ENCODE data around the gene TNS1.

TNS1 gene

GRCh38 chr2:217909156-217909820 is 93.5 kb downstream of the TNS1 start:
- DNase-seq: no peak

- DNase-seq: no peak
Observed at GRCh38 chr2:217908544-217908943, 94.3 kb downstream of the TNS1 start.

DNA sequence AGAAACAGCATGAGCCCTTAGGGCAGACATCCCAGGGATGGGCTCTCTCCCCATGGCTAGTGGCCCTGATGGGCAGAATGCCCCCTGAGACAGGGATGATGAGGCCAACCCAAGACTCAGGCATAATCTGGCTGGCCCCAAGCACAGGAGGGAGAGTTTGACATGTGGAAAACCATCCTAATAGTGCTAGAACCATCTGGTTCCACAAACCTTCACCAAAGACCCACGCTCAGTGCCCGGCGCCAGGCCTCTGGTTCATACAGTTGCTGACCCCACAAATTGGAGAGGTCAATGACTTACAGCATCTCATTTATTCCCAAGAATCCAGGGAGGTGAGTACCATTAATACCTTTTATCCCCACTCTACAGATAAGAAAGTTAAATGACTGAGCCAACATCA is 95.5 kb downstream of the TNS1 start:
- no peak for DNase-seq

- no peak for DNase-seq
Observed at GRCh38 chr2:217906798-217907197, 96.0 kb downstream of the TNS1 start.

- DNase-seq: no peak
Observed at GRCh38 chr2:217905896-217906295, 96.9 kb downstream of the TNS1 start.

DNA sequence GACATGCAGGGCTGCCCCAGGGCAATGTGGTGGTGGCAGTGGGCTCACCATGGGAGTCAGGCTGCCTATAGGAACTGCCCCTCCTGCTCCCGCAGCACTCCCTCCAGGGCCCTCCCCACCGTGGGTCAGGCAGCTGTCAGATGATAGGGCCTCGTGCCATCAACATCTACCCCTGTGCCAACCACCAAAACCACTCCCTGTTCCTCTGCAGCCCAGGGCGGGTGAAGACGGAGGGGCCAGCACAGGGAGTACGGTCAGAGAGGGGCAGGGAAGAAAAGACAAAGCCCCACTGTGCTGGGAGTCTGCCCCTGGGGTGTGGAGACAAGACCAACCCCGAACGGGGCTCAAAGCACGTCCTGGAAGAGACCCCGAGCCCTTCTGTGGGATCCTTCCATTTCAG is 97.4 kb downstream of the TNS1 start:
- no peak for DNase-seq

DNA sequence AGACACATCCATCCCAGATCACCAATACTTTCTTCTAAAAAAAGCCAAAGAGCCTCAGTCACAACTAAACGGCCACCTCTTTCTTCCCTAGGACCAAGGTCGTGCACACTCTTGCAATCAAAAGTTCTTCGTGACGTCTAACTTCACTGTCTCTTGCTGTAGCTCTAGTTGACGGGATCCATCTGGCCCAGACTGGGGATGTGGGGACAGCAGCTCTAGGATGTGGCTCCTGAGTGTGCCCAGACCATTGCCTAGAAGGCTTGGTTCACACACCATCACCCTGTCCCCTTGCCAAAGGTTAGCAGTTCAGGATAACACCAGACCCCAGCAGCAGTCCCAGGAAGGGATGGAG is 98.2 kb downstream of the TNS1 start:
- DNase-seq: no peak

DNA sequence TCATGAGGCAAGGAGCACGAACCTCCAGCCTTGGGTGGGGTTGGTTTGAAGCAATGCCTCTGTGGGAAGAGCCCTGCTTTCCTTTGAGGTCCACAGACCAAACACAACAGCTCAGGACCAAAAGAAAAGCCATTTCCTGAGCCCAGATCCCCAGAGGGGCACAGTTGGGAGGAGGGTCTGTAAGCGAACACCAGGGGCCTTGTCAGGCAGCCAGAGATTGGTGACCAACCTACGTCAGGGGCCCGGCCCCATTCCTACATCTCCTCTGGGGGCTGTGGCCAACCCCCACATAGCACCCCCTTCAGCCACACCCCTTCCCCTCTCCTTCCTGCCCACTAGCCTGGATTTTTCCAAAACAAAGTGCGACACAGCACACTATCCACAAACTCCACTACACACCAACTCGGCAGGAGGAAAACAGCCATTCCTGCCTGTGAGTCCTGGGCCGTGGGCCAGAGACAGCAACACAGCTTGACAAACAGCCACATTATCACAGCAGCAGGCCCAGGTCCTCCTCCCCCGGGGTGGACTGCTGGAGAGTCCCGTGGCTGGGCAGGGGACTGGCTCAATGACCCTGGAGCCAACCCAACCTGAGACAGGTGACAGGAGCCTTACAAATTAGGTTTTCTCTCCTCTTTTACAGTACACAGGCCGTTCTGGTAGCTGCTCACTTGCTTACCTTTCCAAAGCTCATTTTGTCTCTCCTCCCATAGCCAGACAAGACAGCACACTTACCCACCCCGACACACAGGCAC is 98.8 kb downstream of the TNS1 start:
- DNase-seq: no peak

- no peak for DNase-seq
Observed at GRCh38 chr2:217903142-217903858, 99.5 kb downstream of the TNS1 start.

GRCh38 chr2:217902379-217903141 is 100.2 kb downstream of the TNS1 start:
- no peak for DNase-seq

DNA sequence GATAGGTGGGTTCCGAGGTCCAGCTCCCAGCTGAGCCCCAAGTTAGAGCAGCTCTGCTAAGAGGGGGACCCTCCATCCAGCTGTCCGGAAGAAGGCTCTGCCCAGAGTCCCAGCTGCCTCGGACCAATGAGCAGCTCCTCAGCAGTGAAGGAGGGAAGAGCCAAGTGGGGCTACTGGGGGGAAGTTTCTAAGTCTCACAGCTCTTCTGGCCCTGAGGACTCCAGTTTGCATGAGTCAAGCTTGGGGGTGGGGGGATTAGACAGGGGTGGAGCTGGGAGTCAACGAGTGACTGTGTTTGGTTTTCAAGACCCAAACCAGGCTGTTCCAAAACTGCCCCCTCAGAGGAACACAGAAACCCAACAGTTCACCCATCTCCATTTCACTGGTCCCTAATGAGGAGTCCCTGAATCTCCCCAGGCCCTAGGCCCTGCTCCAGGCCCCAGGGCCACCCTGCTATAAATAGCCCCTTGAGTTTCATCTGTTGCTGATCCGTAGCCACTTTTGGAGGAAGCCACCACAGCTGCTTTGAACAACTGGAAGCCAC is 100.9 kb downstream of the TNS1 start:
- DNase-seq: no peak

DNA sequence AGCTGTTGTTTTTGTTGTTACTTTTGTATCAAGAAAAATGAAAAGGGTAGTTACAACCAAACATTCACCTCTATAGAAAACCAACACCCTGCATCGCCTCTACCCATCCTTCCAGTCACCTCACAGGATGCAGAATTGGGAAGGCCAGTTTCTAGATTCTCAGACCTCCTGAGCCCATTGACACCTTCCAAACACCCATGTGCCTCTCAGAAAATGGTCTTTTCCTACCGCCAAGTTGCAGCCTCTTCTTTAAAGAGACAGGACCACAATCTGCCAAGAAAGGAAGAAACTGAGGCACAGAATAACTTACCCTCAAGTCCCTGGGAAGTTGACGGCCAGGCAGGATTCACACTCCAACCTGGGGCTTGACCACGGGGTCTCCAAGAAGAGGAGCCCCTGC is 101.4 kb downstream of the TNS1 start:
- no peak for DNase-seq

- DNase-seq: no peak
Observed at GRCh38 chr2:217900780-217901360, 101.9 kb downstream of the TNS1 start.

DNA sequence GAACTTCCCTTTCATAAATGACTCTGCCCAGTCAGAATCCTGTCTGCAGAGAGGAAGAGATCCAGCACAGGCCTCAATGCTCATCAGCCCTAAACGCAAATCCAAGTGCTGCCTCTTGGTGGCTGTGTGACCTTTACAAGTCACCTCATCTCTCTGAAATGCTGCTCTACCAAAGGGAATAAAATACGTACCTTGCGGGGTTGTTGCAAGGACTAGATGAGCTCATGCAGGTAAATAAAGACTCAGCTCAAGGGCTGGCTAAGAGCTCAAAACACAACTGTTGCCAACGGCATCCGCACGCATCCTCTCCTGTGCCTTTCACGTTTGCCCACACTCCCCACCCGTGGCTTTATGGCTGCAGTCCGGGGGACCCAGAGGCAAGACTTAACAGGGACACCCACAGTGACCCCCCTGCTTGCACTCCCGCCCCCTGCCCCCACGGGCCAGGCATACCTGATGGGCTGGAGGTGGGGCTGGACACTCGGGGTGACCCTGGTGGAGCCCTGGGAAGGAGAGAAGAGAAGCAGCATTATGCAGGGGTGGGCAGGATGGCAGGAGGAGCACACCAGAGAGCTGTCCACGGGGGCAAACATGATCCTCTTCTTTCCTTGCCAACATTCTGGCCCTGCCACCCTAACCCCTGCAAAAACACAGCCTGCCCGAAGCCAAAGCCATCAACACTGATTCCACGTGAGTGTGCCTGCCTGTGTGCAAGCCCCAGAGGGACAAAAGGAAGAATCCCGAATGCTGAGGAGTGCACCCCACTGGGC is 102.6 kb downstream of the TNS1 start:
- DNase-seq: no peak

GRCh38 chr2:217899231-217900009 is 103.4 kb downstream of the TNS1 start:
- no peak for DNase-seq

- DNase-seq: no peak
Observed at GRCh38 chr2:217897816-217898806, 104.7 kb downstream of the TNS1 start.

GRCh38 chr2:217897091-217897715 is 105.6 kb downstream of the TNS1 start:
- no peak for DNase-seq

GRCh38 chr2:217895070-217895635 is 107.6 kb downstream of the TNS1 start:
- DNase-seq: no peak

DNA sequence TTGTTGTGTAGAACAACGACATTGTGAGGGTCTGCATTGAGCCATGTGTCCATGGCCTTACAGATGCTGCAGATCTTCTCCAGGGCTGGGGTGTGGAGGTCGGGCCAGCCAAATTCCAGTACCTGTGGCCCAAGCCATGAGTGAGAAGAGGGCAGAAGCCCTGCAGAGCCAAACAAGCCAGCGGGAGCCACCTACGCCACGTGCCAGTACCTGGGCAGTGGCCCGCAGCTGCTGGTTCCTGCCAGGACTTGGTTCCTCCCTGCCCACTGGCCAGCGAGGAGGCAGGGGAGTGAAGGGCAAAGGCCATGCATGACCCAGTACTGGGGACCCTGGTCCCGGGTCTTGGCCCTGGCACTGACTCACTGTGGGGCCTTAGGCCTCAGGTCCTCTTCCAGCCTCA is 109.4 kb downstream of the TNS1 start:
- DNase-seq: no peak

Measured in activated CD8-positive, alpha-beta memory T cell treated with anti-CD3 and anti-CD28 coated beads, Interleukin-2, amount 50 U/mL, for 48 hours (primary cell).